ENCODE results near the gene CAPN6. TPM values are rescaled to one million over a fixed set of nuclear protein-coding genes. Genes with fewer than 3 reads are reported as not detected.

Gene CAPN6
- polyA plus RNA-seq, 1 donor (not counting 4 experiments of a cell fraction or from before 2014, with no cell fraction given), result 0.03 TPM

- Histone ChIP-seq H3K9me1 (ENCODE audit: control insufficient read depth, extremely low read depth, insufficient read depth, low read length) (no peaks in the 10 kb centered on the region), H3K27me3 (ENCODE audit: control insufficient read depth, extremely low read depth, insufficient read depth, low read length) (no peaks in the 10 kb centered on the region), H3K4me1 (ENCODE audit: control insufficient read depth, extremely low read depth, insufficient read depth, low read length) (no peaks in the 10 kb centered on the region), H3K4me3 (ENCODE audit: control insufficient read depth in 2 of 3, extremely low read depth in 1 of 3, insufficient read depth in 2 of 3, low read depth in 1 of 3, low read length in 3 of 3) (no peak overlapping the region), H3K9me3 (ENCODE audit: control insufficient read depth, low read depth, low read length) (no peaks in the 10 kb centered on the region), H2AFZ (ENCODE audit: control insufficient read depth, low read length) (no peak overlapping the region), H4K20me1 (ENCODE audit: control insufficient read depth, extremely low read depth, insufficient read depth, low read length) (no peaks in the 10 kb centered on the region), H3K36me3 (ENCODE audit: control insufficient read depth in 2 of 2, extremely low read depth in 1 of 2, insufficient read depth in 2 of 2, low read length in 2 of 2) (no peaks in the 10 kb centered on the region), H3K9ac (ENCODE audit: control insufficient read depth, extremely low read depth, insufficient read depth, low read length) (no peak overlapping the region), H3K4me2 (ENCODE audit: control insufficient read depth, extremely low read depth, insufficient read depth, low read depth, low read length) (no peak overlapping the region), H3K79me2 (ENCODE audit: control insufficient read depth, insufficient read depth, low read length) (no peaks in the 10 kb centered on the region), H3K27ac (ENCODE audit: control insufficient read depth, insufficient read depth, low read length) (no peak overlapping the region)
- no peak for FAIRE-seq
- dilution Hi-C loops (cut with MboI; ENCODE audit: extremely low pct_ligation_motif_present, low sequenced_read_pairs), result no loop called here
- TF ChIP-seq EZH2 (IDR thresholded peaks at IDR 0.05; ENCODE audit: low read length) (no peak), CTCF (optimal IDR thresholded peaks at IDR 0.05 in 1 of 3, IDR thresholded peaks at IDR 0.05 in 1 of 3, conservative IDR thresholded peaks at IDR 0.05 in 1 of 3; ENCODE audit: extremely low read depth in 1 of 3, insufficient read depth in 2 of 3, low read length in 3 of 3) (no peak)
- no peak for DNase-seq (ENCODE audit: low read depth, low spot score)
Observed at GRCh38 chrX:111200327-111200726, 70.0 kb downstream of the CAPN6 start.

- H4K20me1 ChIP-seq (ENCODE audit: control insufficient read depth, extremely low read depth, insufficient read depth, low read length), result no peaks in the 10 kb centered on the region
- FAIRE-seq, result no peak
- no peak for DNase-seq (ENCODE audit: low read depth, low spot score)
- H3K4me1 ChIP-seq (ENCODE audit: control insufficient read depth, extremely low read depth, insufficient read depth, low read length), result no peaks in the 10 kb centered on the region
- H3K9me3 ChIP-seq (ENCODE audit: control insufficient read depth, low read depth, low read length), result no peaks in the 10 kb centered on the region
- TF ChIP-seq EZH2 (IDR thresholded peaks at IDR 0.05; ENCODE audit: low read length) (no peak), CTCF (optimal IDR thresholded peaks at IDR 0.05 in 1 of 3, IDR thresholded peaks at IDR 0.05 in 1 of 3, conservative IDR thresholded peaks at IDR 0.05 in 1 of 3; ENCODE audit: extremely low read depth in 1 of 3, insufficient read depth in 2 of 3, low read length in 3 of 3) (no peak)
- no peak overlapping the region for H3K4me3 ChIP-seq (ENCODE audit: control insufficient read depth in 2 of 3, extremely low read depth in 1 of 3, insufficient read depth in 2 of 3, low read depth in 1 of 3, low read length in 3 of 3)
- H3K27me3 ChIP-seq (ENCODE audit: control insufficient read depth, extremely low read depth, insufficient read depth, low read length), result no peaks in the 10 kb centered on the region
- dilution Hi-C loops (cut with MboI; ENCODE audit: extremely low pct_ligation_motif_present, low sequenced_read_pairs), result no loop called here
- no peak overlapping the region for H3K27ac ChIP-seq (ENCODE audit: control insufficient read depth, insufficient read depth, low read length)
- no peak overlapping the region for H2AFZ ChIP-seq (ENCODE audit: control insufficient read depth, low read length)
- no peak overlapping the region for H3K4me2 ChIP-seq (ENCODE audit: control insufficient read depth, extremely low read depth, insufficient read depth, low read depth, low read length)
- H3K79me2 ChIP-seq (ENCODE audit: control insufficient read depth, insufficient read depth, low read length), result no peaks in the 10 kb centered on the region
- H3K9ac ChIP-seq (ENCODE audit: control insufficient read depth, extremely low read depth, insufficient read depth, low read length), result no peak overlapping the region
- H3K36me3 ChIP-seq (ENCODE audit: control insufficient read depth in 2 of 2, extremely low read depth in 1 of 2, insufficient read depth in 2 of 2, low read length in 2 of 2), result no peaks in the 10 kb centered on the region
- H3K9me1 ChIP-seq (ENCODE audit: control insufficient read depth, extremely low read depth, insufficient read depth, low read length), result no peaks in the 10 kb centered on the region
Observed at GRCh38 chrX:111199505-111199904, 70.8 kb downstream of the CAPN6 start.

Other genes with a start within 250 kb of the CAPN6 start
- 0.27 to 0.37 TPM (median 0.34 TPM) in 3 replicates for gene PAK3, start 174.3 kb downstream of the CAPN6 start, polyA plus RNA-seq
- gene DCX, start 141.7 kb upstream of the CAPN6 start, polyA plus RNA-seq, result not detected in 3 replicates
- not detected in 3 replicates for gene SERTM2, start 241.2 kb upstream of the CAPN6 start, polyA plus RNA-seq